ENCODE data around the gene NEDD8. TPM values are rescaled to one million over a fixed set of nuclear protein-coding genes. Genes with fewer than 3 reads are reported as not detected.

Gene NEDD8
- total RNA-seq, 4 donors from 2014 or later, result 61.2 to 1,004 (median 192) TPM

DNA sequence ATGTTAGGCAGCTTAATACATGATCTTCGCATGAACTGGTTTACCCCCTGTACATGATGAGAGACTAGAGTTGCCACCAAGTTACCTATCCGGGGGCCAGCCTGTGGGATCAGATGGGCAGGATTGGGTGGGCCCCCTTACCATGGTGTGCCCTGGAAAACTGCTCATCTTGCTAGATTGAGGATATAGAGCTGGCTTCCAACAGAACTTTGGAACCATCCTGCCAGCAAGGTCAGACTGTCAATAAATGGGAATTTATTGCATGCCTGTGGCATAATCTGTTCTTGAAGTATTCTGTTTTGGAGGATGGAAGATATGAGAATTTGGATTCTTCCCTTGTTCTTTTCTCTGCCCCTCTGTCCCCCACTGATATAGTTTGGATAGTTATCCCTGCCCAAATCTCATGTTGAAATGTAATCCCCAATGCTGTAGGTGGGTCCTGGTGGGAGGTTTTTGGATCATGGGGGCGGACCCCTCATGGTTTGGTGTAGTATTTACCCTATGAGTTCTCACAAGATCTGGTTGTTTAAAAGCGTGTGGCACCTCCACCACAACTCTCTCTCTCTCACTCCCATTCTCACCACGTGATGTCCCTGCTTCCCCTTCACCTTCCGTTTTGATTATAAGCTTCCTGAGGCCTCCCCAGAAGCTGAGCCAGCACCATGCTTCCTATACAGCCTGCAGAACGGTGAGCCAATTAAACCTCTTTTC, 33.2 kb downstream of the NEDD8 start:
- H3K4me1 ChIP-seq, result no peaks in the 10 kb centered on the region
- intact Hi-C loops (cut with DNase I; ENCODE audit: low total_unique reads), result no loop called here
- TF ChIP-seq, protein P1, sequence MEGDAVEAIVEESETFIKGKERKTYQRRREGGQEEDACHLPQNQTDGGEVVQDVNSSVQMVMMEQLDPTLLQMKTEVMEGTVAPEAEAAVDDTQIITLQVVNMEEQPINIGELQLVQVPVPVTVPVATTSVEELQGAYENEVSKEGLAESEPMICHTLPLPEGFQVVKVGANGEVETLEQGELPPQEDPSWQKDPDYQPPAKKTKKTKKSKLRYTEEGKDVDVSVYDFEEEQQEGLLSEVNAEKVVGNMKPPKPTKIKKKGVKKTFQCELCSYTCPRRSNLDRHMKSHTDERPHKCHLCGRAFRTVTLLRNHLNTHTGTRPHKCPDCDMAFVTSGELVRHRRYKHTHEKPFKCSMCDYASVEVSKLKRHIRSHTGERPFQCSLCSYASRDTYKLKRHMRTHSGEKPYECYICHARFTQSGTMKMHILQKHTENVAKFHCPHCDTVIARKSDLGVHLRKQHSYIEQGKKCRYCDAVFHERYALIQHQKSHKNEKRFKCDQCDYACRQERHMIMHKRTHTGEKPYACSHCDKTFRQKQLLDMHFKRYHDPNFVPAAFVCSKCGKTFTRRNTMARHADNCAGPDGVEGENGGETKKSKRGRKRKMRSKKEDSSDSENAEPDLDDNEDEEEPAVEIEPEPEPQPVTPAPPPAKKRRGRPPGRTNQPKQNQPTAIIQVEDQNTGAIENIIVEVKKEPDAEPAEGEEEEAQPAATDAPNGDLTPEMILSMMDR (IDR thresholded peaks at IDR 0.05), result no peak
- no peak for TF ChIP-seq POLR2A (IDR thresholded peaks at IDR 0.05)
- H3K27ac ChIP-seq, result no peak overlapping the region
- no peaks in the 10 kb centered on the region for H3K36me3 ChIP-seq
- H3K27me3 ChIP-seq, result no peaks in the 10 kb centered on the region
- no peaks in the 10 kb centered on the region for H3K9me3 ChIP-seq
- H3K4me3 ChIP-seq, result no peak overlapping the region
- no peak for DNase-seq

DNA sequence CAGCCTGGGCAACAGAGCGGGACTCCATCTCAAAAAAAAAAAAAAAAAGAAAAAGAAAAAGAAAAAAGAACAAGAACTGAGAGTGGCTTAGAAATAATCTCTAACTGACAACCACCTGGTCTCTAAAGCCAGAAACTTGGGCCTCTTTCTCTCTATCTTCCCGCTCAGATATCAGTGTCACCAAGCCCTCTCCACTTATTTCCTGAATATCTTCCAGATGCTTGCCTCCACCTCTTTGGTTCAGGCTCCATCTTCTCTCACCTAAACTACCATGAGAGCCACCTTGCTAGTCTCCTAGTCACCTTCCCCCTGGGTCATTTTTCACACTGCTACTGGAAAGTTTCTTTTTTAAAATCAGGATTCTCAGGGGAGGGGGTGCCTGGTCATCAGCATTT, 35.1 kb downstream of the NEDD8 start:
- Histone ChIP-seq H3K4me1 (no peaks in the 10 kb centered on the region), H3K36me3 (no peaks in the 10 kb centered on the region), H3K4me3 (no peak overlapping the region), H3K27ac (no peak overlapping the region), H3K9me3 (no peaks in the 10 kb centered on the region), H3K27me3 (no peaks in the 10 kb centered on the region)
- intact Hi-C loops (cut with DNase I; ENCODE audit: low total_unique reads), result no loop called here
- DNase-seq, result no peak
- TF ChIP-seq, protein P1 (IDR thresholded peaks at IDR 0.05), result no peak
- no peak for TF ChIP-seq POLR2A (IDR thresholded peaks at IDR 0.05)

DNA sequence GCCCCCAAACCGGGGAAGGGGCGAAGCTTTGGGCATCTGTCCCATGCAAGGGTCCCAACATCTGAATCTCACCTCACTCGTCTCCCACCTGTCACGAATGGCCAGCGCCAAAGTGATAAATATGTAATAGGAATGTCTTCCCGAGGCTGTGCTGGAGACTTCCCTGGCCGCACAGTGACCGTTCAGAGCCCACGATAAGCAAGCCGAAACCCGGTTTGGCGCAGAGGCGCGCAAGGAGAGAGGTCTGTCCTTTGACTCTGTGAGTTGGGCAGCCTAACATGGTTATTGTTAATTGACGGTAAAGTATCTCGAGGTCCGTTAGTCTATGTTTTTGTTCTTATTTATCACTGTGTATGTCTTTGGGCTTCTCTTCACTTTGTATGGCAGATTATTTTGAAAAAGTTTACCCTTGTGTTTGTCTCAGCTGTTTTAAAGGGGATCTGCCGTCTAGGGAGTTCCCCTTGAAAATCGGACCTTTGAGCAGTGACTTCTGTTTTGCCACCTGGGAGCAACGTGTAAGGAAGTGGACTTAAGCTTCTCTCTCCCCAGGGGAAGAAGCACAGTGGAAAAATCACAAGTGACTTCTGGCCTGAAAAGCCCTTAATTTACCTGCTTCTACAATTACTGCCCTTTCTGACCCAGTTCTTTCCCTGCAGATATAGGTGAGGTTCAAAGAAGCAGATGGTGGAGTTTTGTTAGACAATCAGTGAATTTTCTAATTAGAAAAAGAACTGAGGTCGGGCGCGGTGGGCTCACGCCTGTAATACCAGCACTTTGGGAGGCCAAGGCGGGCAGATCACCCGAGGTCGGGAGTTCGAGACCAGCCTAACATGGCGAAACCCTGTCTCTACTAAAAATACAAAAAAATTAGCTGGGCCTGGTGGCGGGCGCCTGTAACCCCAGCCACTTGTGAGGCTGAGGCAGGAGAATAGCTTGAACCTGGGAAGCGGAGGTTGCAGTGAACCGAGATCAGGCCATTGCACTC, 35.8 kb downstream of the NEDD8 start:
- DNase-seq, result no peak
- H3K9me3 ChIP-seq, result no peaks in the 10 kb centered on the region
- intact Hi-C loops (cut with DNase I; ENCODE audit: low total_unique reads), result no loop called here
- H3K36me3 ChIP-seq, result no peaks in the 10 kb centered on the region
- H3K27ac ChIP-seq, result peak overlapping the region; percentile 94 to 95
- no peaks in the 10 kb centered on the region for H3K27me3 ChIP-seq
- TF ChIP-seq, protein P1 (IDR thresholded peaks at IDR 0.05), result no peak
- no peak for TF ChIP-seq POLR2A (IDR thresholded peaks at IDR 0.05)
- H3K4me3 ChIP-seq, result peak overlapping the region; percentile 77 to 91
- no peaks in the 10 kb centered on the region for H3K4me1 ChIP-seq

- intact Hi-C loops (cut with DNase I; ENCODE audit: low total_unique reads), result no loop called here
Measured at GRCh38 chr14:24195186-24196070, 36.7 kb downstream of the NEDD8 start, which contains the start of gene TM9SF1. Gene TM9SF1, minus strand, starts transcription at chr14:24195441. Its CDS starts 422 bp downstream, at chr14:24195019.

More at GRCh38 chr14:24195186-24196070, 36.7 kb downstream of the NEDD8 start, which contains the start of gene TM9SF1:
- TF ChIP-seq, protein P1 (IDR thresholded peaks at IDR 0.05), result peak in 1 of 4 experiments; percentile 22
- peak; percentile 65 to 69 for TF ChIP-seq POLR2A (IDR thresholded peaks at IDR 0.05)
- Histone ChIP-seq H3K9me3 (no peaks in the 10 kb centered on the region), H3K27ac (peak within 1 kb of the TSS; percentile 94 to 95), H3K27me3 (no peaks in the 10 kb centered on the region), H3K4me1 (no peaks in the 10 kb centered on the region), H3K4me3 (peak within 1 kb of the TSS; percentile 77 to 91), H3K36me3 (no peaks in the 10 kb centered on the region)
- DNase-seq, result peak; percentile 85 to 89

Measured in uterus (tissue), 4 donors.